AG09319 (cell line): Measurements from ENCODE around the gene B3GNT5.
"Not testable (repeated sequence)": the region's sequence is repeated elsewhere in the genome, so short reads cannot be mapped to it uniquely, and the experiment has no call there.

Source experiments
- DNase-seq: peaks from one replicate; pipeline ENCODE4 v3.0.0-alpha.2; 2010; ENCODE audit warnings: low read depth; ENCODE audit errors: extremely low read depth
- TF ChIP-seq, protein P1 (sequence below): IDR thresholded peaks from 2 replicates; pipeline ENCODE4 v1.5.1; 2011; ENCODE audit warnings: low read depth, mild to moderate bottlenecking, inconsistent platforms, low read length, moderate library complexity

Gene B3GNT5

GRCh38 chr3:183220828-183221227 lies 32.2 kb upstream of the B3GNT5 start:
- DNase-seq = no peak
- TF ChIP-seq, protein P1, sequence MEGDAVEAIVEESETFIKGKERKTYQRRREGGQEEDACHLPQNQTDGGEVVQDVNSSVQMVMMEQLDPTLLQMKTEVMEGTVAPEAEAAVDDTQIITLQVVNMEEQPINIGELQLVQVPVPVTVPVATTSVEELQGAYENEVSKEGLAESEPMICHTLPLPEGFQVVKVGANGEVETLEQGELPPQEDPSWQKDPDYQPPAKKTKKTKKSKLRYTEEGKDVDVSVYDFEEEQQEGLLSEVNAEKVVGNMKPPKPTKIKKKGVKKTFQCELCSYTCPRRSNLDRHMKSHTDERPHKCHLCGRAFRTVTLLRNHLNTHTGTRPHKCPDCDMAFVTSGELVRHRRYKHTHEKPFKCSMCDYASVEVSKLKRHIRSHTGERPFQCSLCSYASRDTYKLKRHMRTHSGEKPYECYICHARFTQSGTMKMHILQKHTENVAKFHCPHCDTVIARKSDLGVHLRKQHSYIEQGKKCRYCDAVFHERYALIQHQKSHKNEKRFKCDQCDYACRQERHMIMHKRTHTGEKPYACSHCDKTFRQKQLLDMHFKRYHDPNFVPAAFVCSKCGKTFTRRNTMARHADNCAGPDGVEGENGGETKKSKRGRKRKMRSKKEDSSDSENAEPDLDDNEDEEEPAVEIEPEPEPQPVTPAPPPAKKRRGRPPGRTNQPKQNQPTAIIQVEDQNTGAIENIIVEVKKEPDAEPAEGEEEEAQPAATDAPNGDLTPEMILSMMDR = no peak

- TF ChIP-seq, protein P1 = no peak
- no peak for DNase-seq
These were observed 30.3 kb upstream of the B3GNT5 start for GRCh38 chr3:183222631-183223235.

- no peak for DNase-seq
- TF ChIP-seq, protein P1 = no peak
These were observed 28.7 kb upstream of the B3GNT5 start for GRCh38 chr3:183224180-183224970.

DNA sequence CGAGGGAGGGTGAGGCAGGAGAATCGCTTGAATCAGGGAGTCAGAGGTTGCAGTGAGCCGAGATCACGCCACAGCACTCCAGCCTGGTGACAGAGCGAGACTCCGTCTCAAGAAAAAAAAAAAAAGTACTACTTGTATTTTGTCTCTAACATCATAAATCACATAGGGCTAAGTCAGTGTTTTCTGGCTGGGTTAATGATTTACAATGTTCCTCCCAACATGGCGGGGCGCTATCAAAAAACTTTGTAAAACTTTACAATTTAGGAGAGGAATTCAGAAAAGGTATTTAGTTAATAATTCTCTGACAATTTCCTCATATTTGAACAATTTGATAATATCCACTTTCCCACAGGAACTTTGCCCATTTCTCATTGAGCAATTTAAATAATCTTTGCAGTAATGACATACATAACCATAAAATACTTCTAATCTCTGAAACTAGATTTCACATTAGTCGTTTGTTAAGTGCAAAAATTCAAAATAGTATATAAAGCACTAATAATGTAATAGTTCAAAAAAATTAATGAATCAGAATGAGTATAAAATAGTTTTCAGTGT lies 26.6 kb upstream of the B3GNT5 start:
- DNase-seq = no peak
- TF ChIP-seq, protein P1 = no peak

- no peak for DNase-seq
- TF ChIP-seq, protein P1 = no peak
These were observed 25.5 kb upstream of the B3GNT5 start for GRCh38 chr3:183227586-183227985.

DNA sequence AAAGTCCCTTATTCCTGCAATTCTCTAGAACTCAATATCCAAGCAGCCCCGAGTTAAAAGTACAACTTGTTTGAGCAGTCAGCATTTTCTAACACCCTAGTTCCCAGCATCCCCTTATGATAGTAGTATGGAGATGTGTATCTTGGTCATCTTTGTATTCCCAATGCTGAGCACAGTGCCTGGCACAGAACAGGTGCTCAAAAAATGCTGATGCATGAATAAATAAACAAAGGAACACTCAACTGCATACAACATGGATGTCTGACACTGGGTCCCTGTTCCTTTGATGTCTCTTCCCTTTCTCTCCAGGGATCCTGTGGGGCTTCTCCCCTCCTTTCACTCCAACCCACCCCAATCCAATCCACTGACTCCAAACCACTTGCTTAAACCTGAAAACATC lies 23.9 kb upstream of the B3GNT5 start:
- DNase-seq = no peak
- TF ChIP-seq, protein P1 = no peak

DNA sequence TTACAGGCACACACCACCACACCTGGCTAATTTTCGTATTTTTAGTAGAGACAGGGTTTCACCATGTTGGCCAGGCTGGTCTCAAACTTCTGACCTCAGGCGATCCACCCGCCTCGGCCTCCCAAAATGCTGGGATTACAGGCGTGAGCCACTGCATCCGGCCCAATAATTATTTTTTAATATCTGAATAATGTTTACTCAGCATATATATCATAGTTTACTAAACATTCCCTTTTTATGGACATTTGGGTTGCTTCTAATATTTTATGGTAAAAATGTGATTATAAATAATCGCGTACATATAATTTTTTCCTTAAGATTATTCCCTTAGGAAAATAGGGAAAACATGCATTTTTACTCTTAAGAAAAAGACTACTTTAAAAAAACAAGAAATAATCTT lies 22.8 kb upstream of the B3GNT5 start:
- not testable (repeated sequence) for DNase-seq
